A673 (cell line): ENCODE data around the gene TNFRSF18.

ENCODE experiments used
- CTCF ChIP-seq: fragments of 300-800, 200-600 bp; sonication (generic); conservative IDR thresholded peaks from 2 replicates; pipeline ENCODE4 v1.5.1; 2017; ENCODE audit warnings: low read depth, mild to moderate bottlenecking, antibody characterized with exemption, low read length, moderate library complexity, mixed read lengths
- EZH2 ChIP-seq: fragments of 200-600 bp; sonication (generic); IDR thresholded peaks from 2 replicates; pipeline ENCODE4 v1.6.1; 2017; ENCODE audit warnings: borderline replicate concordance, low read depth, mild to moderate bottlenecking, mixed read lengths, antibody characterized with exemption, low read length; ENCODE audit not compliant: poor library complexity, severe bottlenecking

DNA sequence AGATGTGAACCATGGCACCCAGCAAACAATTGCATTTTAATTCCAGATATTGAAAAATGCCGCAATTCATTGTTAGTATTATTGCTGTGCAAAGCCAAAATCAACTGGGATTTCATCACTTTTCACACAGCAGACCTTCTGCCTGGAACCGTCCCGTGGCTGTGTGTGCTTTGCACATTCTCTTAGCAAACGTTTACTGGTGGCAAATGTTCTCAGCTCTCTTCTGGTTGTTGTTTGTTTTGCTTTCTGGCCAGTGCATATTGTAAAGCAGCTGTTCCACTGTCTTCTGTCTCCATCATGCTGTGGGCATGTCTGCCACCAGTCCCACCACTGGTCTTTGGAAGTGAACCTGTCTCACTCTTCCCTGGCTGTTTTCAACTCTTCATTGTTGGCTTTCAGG, 52.5 kb downstream of the TNFRSF18 start:
- no peak for TF ChIP-seq CTCF
- no peak for TF ChIP-seq EZH2
